HG03097 (cell line): Measurements from ENCODE around the gene STK24.

Experiments used
- ATAC-seq: cut with Tn5 transposase; IDR thresholded peaks from one replicate; pipeline ENCODE4 v1.9.1; 2021; ENCODE audit not compliant: unreplicated experiment, low FRiP score

Gene STK24

DNA sequence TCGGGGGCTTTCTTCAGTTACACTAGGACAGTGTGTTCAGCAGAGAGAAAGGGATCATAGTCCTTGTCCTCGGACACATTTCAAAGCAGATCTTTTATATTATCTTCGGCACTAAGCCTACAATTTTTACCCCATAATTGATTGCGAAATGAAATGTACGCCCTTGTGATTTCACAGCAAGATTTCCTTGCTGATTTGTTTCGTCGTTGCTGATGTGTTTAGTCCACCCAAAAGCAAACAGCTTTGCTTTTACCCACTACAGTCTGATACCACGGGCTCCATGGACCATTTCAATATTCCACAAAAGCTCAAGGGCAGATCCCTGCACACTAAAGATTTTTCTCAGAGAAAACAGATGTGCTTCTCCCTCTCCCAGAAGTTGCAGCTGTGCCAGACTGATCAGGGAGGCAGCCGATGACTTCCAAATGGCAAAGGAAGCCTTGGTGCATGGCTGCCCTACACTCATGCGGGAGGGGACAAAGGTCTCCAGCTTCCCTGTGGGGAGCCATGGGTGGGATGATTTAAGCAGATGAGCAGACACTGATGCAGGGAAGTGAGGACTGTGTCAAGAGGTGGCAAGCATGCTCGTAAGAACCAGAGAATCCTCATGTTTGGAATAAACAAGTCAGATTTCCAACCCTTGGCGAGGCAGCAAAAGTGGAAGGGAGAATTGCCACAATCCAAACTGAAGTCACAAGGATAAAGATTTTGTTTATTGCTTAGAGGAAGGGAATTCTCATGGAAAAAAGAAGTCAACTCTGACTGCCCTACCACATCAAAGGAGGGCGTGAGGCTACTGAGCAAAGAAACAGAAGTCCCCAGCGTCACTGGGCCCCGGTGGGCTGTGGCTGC lies 81.1 kb downstream of the STK24 start:
- no peak for ATAC-seq

DNA sequence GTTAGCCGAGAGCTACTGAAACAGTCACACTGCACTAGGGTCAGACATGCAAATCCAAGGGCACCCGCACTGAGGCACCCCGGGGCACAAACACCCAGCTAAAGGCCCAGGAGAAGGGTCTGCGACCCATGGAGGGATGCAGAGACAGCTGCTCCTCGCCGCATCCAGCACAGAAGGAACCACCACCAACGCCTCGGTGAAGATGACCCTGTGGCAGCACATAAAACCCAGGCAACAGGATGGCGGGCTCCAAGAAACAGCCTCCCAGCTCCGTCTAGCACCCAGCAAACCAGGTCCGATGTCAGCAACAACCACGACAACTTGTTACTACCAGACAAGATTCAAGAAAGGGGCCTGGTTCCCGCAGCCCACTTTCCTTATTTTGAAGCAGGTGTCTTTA lies 82.1 kb downstream of the STK24 start:
- ATAC-seq: no peak

DNA sequence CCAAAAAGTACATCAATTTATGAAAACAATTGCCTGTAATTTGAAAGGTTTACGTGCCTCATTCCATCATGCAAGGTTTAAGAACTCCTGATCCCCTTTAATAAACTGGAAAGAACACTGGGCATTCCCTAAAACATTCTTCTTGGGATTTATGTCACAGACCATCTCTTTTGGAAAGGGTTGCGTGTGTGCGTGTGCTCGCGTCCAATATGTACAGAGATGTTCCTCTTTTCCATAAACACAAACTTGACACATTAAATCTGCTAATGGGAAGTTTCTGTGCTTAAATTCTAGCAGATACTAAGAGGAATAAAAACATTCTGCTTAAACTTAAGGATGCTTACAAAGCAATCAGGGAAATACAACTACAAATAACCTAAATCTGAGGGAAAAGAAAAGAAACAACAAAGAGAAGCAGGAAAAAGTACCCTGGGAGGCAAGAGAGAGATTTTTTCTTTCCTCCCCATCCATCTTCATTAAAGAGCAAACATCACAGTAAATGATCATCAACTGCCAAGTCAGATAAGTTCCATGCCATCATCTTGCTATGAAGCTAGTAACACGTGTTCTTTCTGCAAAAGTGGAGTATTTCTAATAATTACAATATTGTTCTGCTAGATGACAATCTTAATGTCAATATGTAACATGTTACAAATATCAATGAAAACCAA lies 83.7 kb downstream of the STK24 start:
- ATAC-seq: no peak

DNA sequence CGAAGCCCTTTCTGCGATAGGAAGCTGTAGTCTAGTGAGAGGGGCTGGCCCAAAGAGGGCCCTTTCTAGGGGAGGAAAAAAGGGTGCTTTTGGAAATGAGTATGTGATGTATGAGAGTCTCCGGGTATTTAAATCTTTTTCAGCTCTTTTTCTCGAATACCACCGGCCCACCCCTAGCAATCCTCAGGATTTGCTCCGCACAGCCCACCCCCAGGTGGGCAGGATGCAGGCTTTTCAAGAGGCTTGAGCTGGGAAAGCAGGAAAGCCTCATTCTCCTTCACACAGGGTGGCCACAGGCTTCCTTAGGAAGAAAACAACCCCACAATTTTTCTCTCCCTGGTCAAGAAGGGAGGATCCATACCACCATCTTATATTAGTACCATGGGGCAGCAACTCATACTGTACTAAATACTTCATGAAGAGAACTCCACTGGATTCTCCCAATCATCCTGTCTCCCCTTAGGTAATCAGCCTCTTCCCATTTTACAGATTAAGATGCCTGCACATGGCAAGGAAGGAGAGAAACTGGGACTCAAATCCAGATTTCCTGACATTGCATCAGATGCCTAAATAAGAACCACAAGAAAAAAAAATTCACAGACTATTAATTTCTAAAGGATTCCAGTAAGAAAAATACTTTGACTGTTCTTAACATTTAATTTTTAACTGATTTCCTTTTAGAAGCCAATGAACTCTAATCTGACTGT lies 84.4 kb downstream of the STK24 start:
- ATAC-seq: no peak

DNA sequence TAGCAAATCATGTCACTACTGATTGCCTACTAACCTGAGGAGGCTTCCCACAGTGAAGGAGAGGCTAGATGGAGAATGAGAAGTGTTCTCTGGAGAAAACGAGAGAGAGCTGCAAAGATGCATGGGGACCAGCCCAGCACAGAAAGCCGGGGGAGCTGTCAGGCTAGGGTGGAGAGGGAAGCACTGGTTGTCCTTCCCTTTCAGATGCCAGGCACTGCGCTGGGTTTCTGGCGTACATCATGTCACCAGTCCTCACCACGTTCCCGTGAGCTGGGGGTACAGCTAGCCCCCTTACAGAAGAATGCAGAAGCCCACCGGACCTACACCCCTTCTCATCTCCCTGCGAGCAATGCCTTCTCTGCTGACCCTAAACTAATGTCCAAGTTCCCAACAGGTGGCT lies 86.0 kb downstream of the STK24 start:
- ATAC-seq: no peak

DNA sequence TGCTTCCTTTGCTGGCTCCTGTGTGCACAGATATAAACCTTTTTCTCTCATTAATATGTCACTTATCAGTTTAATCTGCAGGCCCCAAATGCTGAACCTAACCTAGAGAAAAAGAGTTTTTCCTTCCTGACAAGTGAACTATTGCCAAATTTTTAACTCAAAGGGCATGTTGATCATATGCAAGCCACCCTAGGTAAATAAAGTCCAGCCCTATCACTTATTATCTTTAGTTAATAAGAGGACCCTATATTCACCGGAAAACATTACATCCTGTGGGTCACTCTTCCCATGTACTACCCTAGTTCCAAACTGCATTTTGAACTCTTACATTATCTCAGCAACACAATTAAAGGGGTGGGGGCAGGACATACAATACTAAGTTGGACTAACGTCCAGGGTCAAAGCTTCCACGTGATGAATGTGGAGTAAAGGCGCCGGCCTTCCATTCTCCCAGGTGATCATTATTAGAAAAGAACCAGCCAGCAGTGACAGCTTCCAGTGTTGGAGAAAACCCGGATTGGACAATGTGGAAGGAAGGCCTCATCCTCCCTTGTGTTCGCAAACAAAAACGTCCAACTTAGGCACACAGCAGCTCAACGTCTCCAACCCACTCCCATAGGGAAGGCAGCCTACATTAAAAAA lies 86.6 kb downstream of the STK24 start:
- ATAC-seq: no peak

DNA sequence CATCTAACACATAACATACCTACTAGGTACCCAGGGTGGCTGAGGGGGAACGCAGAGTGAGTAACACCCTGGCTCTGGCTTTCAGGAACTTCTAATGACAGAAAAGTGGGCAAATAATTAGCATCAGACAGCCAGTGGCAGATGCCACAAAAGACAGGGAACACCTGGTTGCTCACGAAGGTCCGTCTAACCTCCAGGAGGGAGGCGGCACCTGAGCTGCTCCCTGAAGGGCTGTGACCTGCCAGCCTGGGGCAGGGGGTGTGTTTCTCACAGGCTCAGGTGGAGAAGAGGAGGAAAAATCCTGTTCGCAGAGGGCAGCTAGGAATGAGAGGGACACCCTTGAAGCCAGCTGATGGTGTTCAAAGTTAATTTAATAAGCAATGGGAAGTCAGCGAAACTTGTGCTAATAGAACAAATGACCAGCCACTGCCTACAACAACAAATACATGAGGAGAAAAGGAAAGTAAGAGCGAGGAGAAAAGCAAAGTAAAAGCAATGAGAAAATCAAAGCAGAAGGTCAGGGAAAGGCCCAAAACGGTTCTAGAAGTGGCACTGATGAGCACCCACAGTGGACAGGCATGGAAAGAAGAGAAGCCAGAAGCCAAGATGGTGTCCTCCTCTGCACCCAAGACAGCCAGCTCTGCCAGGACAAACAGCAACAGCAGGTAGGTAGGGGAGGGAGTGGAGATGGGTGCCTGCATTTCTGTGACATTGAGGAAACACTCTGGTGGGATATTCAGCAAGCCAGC lies 87.3 kb downstream of the STK24 start:
- ATAC-seq: no peak

DNA sequence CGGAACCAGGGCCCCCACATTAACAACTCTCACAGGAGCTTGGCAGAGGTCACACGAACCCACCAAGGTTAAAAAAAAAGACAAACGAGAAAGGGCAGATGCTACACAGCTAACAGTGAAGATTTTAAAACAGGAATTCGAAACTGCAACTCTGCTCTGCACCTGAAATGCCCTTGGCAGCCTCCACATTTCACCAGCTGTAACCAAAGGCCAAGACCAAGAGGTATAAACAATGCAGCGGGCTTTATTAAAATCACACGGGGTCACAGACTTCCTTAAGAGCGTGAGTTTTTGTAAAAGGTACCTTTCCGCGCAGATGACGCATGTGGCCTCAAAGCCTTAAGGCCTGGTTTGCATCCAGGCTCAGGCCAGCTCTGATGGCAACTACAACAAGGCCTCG lies 88.2 kb downstream of the STK24 start:
- no peak for ATAC-seq

DNA sequence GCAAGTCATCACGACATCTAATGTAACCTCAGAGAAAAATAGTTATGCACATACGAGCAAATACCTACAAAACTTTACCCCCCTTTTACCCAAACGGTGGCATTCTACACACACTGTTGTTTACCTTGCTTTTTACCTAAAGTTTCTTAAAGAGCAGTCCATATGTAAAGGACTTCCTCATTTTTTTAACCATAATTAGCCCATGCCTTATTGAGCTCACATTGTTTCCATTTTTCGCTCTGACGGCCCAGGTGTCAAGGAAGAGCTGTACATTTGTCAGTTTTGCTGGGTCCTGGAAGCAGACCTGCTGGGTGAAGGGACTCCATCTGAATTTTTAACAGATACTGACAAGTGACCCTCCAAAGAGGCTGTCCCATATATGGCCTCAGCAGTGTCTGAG lies 89.4 kb downstream of the STK24 start:
- no peak for ATAC-seq

DNA sequence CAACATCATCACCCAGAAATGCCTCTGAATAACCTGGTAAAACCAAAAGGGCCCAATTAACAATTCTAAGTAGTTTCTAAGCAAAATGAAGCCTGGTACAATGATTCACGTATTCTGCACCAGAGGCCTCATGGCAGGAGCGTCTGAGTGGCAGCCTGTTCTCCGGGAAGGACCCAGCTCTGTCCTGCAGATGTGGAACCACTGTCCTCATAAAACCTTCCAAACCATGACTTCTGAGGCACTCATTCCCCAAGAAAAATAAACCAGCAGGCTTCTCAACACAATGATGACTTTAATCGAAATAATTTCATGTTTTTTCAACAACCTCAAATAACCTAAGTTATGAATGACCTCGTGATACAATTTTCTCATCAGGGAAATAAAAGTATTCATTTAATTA lies 89.9 kb downstream of the STK24 start:
- no peak for ATAC-seq

DNA sequence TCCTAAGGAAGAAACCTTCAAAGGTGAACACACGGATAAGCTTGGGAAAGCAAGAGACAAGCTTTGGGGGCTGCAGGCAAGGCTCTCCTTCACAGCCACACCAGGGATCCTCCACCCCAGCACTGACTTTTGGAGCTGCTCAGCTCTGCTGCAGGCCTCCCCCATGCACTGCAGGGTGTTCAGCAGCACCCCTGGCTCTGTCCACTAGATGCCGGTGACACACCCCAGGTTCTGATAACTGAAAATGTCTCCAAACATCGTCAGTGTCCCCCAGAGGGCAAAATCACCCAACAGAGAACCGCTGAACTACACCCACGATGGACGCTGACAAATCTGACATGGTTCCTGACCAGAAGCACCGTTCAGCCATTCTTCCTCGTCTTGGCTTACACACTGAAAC lies 90.5 kb downstream of the STK24 start:
- ATAC-seq: no peak

DNA sequence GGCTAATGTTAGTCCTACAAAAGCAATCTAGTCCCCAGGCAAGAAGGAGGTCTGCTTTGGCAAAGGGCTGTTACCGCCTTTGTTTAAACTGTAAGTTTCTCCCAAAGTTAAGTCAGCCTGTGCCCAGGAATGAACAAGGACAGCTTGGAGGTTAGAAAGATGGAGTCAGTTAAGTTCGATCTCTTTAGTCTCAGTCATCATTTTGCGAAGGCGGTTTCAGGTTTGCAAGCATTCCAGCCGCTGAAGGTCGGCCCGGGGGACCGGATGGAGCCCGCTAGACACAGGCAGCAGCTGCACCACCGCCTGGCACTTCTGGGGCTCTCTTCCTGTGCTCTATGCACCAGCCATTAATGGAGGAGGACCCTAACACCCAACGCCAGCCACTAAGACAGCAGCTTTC lies 91.3 kb downstream of the STK24 start:
- no peak for ATAC-seq

DNA sequence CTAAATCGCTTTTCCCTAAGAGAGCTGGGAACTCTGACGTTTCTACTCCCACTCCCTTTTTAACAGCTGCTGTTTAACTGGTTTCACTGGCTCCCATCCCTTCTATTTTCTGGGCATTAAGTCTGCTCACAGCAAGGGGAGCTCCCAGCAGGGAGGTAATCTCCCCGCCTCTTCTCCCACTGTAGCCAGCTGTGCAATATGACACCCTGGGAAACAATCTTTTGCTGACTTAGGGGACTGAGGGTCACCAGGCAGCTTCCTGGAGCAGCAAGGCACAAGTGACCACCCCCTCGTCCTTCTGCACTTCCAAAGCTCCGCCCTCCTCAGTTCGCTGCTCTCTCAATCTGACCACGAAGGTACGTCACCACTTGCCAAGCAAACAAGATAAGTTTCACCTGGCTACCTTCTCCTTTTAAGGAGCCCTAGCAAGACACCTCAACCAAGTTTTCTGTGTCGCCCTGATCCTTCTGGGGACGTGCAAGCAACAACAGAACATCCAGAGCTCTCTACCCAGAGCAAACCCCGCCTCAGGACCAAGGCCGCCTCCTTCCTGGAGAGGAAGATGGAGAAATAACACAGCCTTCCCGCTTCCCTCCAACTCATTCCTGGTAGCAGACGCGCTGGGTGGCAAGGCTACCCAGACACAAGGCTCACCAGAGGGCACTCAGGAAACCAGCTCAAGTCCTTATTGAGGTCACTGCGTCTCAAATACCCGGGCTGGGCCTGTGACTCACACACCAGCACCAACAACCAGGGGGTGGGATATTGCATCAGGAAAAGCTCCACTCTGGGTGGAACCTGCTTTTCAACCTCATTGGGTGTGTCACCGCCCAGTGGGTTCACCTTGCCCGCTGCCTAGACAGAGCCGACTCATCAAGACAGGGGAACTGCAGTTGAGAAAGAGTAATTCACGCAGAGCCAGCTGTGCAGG lies 92.4 kb downstream of the STK24 start:
- ATAC-seq: peak; percentile 39

DNA sequence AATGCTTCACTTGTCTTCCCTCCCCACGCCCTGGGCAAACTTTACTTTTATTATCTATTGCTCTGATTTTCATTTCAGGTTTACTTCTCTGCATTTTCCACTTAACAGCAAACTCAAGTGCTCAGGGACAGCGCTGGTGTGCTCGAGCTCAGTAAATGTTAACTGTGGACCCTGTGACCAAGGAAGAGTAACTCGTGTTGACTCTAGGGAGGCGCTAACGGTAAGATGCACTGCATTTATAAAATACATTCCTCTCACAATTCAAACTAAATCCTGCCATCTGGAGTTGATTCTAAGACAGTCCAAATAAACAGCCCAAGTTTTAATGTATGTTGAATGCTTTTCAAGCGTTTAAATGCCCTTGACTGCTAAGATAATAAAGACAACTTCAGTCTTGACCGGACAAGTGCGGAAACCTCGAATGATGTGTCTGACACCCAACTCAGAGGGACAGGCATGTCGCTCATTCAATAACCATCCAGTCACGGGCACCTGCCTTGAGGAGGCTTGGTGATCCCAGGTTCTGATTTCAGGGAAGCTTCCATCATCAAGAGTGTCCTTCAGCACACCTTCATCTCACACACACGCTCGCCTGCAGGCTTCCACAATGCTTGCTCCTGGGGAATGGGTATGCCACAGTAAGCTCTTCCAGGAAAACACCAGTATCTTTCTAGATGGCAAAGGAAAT lies 93.2 kb downstream of the STK24 start:
- ATAC-seq: no peak

DNA sequence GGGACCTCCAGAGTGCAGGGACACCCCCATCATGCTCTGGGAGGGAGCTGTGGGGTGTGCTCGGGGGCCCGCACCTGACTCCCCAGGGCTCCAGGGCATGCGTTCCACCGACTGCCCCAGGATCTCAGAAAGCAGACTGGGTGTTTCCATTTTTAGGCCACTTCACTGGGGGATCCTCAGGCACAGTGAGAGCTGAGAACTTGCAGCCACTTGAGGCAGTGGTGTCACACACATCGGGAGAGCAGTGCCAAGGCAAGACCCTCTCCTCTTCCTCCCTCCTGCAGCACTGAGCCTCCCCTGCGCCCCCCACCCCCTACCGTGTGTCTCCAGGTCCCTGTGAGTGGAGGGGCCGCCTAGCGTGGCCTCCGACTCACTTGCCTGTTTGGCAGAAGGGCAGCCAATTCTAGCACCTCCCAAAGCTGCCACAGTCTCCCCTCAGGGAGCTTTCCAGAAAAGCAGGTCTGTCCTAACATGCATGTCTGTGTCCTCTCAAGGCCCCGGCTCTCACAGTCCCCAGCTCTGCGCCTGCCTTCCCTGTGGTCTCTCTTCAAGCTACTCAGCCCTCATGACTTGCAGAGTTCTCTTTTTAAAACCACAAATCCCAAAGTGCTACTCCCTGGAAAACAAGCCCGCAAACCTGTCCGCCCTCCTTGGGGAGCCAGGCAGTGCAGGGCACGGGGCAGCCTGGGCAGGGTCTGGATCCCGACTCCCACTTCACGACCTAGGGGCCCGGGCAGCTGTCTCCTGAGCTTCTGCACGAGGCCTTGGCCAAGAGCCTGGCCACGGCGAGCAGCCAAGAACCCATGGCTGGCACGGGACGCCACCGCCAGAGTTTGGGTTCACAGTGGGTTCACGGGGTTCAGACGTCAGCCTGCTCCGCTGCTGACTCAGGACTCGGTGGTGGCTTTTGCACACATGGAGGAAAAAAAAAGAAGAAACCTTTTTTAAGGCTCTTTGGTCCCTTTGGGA lies 94.1 kb downstream of the STK24 start:
- ATAC-seq: no peak

DNA sequence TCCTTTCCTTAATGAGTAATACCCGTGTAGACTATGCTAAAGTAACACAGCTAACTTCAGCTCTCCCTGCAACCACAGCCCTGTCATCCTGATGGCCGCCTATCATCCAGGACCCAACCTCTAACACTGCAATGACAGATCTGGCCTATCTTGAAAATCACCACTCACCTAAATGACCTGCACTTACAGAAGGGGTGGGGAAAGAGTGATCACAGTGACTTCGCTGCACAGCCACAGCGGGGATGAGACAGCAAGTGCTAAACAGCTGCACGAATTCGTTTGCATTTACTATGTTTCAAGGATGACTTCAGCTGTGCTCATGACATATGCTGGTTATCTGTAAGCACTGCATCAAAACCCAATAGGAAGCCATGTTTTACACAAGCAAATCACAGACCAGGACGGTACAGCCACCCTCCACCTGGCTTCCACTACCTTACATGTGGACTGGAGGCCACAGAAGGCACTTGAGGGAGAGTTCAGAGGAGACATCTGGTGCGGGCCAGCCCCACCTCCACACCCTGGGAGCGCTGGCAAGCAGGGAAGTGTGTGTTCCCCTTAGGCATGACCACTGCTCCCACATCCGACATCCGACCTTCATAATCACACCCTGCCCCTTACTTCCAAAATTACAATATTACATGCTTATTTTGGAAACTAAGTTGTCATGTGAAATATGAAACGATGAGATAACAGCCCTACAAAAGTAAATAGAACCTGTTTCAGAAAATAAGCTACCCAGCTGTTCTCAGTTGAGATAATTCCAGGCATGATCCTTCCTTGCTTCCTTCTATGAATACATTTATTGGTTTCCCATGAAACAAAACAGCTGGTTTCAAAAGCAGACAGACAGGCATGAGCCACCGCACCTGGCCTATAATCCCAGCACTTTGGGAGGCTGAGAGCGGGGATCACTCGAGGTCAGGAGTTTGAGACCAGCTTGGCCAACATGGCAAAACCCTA lies 95.7 kb downstream of the STK24 start:
- no peak for ATAC-seq
